ENCODE results near the gene PUSL1.
A peak's percentile ranks its signal among the peaks of the same experiment; 100 is the strongest.

Gene PUSL1

GRCh38 chr1:1334835-1335234, 26.4 kb downstream of the PUSL1 start:
- H3K27ac ChIP-seq (ENCODE audit: extremely low read depth, low read depth, low read length), result no peak overlapping the region
- ChIA-PET POLR2A (interaction anchor here (0.6 to 2.4 kb wide), 6 partner anchors 10 to 218 kb away, joined by 3 to 7 read pairs (median 3); no protein-coding TSS in a partner anchor), CTCF (no interaction called here)
- H3K4me1 ChIP-seq (ENCODE audit: control insufficient read depth, insufficient read depth, low read length), result no peaks in the 10 kb centered on the region
- H3K36me3 ChIP-seq (ENCODE audit: control insufficient read depth in 2 of 2, insufficient read depth in 1 of 2, low read length in 2 of 2), result peaks cover 0 to 56% of the 10 kb centered on the region in 2 experiments; a peak in 1 of 3 replicates
- H3K4me3 ChIP-seq (ENCODE audit: low read depth, low read length), result no peak overlapping the region
- no peaks in the 10 kb centered on the region for H3K9me3 ChIP-seq (ENCODE audit: control insufficient read depth, insufficient read depth, low read depth, low read length)
- TF ChIP-seq HIC1 (tag by site-specific recombination; IDR thresholded peaks at IDR 0.05) (peak; percentile 62; the same call in 1 of the 2 replicates), ZNF792 (tag by site-specific recombination; IDR thresholded peaks at IDR 0.05) (no peak), REST (tag by site-specific recombination; IDR thresholded peaks at IDR 0.05) (peak; percentile 100)

GRCh38 chr1:1335283-1335682, 26.9 kb downstream of the PUSL1 start:
- Histone ChIP-seq H3K4me1 (ENCODE audit: control insufficient read depth, insufficient read depth, low read length) (no peaks in the 10 kb centered on the region), H3K36me3 (ENCODE audit: control insufficient read depth in 2 of 2, insufficient read depth in 1 of 2, low read length in 2 of 2) (peaks cover 0 to 60% of the 10 kb centered on the region in 2 experiments; a peak in 1 of 3 replicates), H3K4me3 (ENCODE audit: low read depth, low read length) (no peak overlapping the region), H3K9me3 (ENCODE audit: control insufficient read depth, insufficient read depth, low read depth, low read length) (no peaks in the 10 kb centered on the region), H3K27ac (ENCODE audit: extremely low read depth, low read depth, low read length) (no peak overlapping the region)
- POLR2A ChIA-PET, result interaction anchor here (0.8 to 2.4 kb wide), 5 partner anchors 9 to 170 kb away, joined by 3 to 7 read pairs (median 3); no protein-coding TSS in a partner anchor
- TF ChIP-seq ZNF792 (tag by site-specific recombination; IDR thresholded peaks at IDR 0.05), result no peak
- TF ChIP-seq ZNF501 (tag by site-specific recombination; IDR thresholded peaks at IDR 0.05), result no peak
- TF ChIP-seq SP2 (tag by site-specific recombination; IDR thresholded peaks at IDR 0.05), result peak; percentile 34; the same call in 1 of the 2 replicates
- CTCF ChIA-PET, result no interaction called here

GRCh38 chr1:1335792-1336248, 27.4 kb downstream of the PUSL1 start:
- TF ChIP-seq TRIM28 (IDR thresholded peaks at IDR 0.05; ENCODE audit: borderline replicate concordance, low read length), result no peak
- TF ChIP-seq ZBTB21 (tag by site-specific recombination; IDR thresholded peaks at IDR 0.05), result no peak
- no peak for TF ChIP-seq ZNF214 (tag by site-specific recombination; IDR thresholded peaks at IDR 0.05; ENCODE audit: borderline replicate concordance)
- TF ChIP-seq YY2 (tag by site-specific recombination; IDR thresholded peaks at IDR 0.05), result no peak
- no peak for TF ChIP-seq ZNF76 (tag by site-specific recombination; IDR thresholded peaks at IDR 0.05; ENCODE audit: borderline replicate concordance, low read depth)
- peak; percentile 97 for TF ChIP-seq GLIS1 (tag by site-specific recombination; IDR thresholded peaks at IDR 0.05)
- TF ChIP-seq GLIS2 (tag by site-specific recombination; IDR thresholded peaks at IDR 0.05), result peak; percentile 88
- no peak for TF ChIP-seq ZNF2 (tag by site-specific recombination; IDR thresholded peaks at IDR 0.05)
- no peak for TF ChIP-seq ZNF155 (tag by site-specific recombination; IDR thresholded peaks at IDR 0.05)
- TF ChIP-seq ZNF529 (tag by site-specific recombination; IDR thresholded peaks at IDR 0.05; ENCODE audit: insufficient replicate concordance), result no peak
- TF ChIP-seq ZIC2 (tag by site-specific recombination; IDR thresholded peaks at IDR 0.05), result peak; percentile 39; the same call in 1 of the 2 replicates
- no peak for TF ChIP-seq GLI2 (tag by site-specific recombination; IDR thresholded peaks at IDR 0.05; ENCODE audit: borderline replicate concordance, low read depth)
- Histone ChIP-seq H3K36me3 (ENCODE audit: control insufficient read depth in 2 of 2, insufficient read depth in 1 of 2, low read length in 2 of 2) (peaks cover 0 to 65% of the 10 kb centered on the region in 2 experiments; a peak in 2 of 3 replicates), H3K4me1 (ENCODE audit: control insufficient read depth, insufficient read depth, low read length) (no peaks in the 10 kb centered on the region), H3K27ac (ENCODE audit: extremely low read depth, low read depth, low read length) (no peak overlapping the region), H3K4me3 (ENCODE audit: low read depth, low read length) (no peak overlapping the region), H3K9me3 (ENCODE audit: control insufficient read depth, insufficient read depth, low read depth, low read length) (no peaks in the 10 kb centered on the region)
- CTCF ChIA-PET, result no interaction called here
- POLR2A ChIA-PET, result interaction anchor here (1.1 to 2.4 kb wide), 3 partner anchors 9 to 169 kb away, joined by 3 to 7 read pairs (median 3); no protein-coding TSS in a partner anchor

Data from HEK293 (cell line).